B cell (primary cell): Measurements from ENCODE around the gene PTPRG. TPM values are rescaled to one million over a fixed set of nuclear protein-coding genes. Genes with fewer than 3 reads are reported as not detected.

Experiments used
- ATAC-seq: fragments of 200-7000 bp; cut with Tn5 transposase; one replicate; pipeline ENCODE4 v1.10.0; 2021; ENCODE audit warnings: low read depth, mild to moderate bottlenecking, moderate number of reproducible peaks, moderate library complexity
- CTCF ChIA-PET: fragments of 350-600 bp; sonication (Branson Sonifier 250); formaldehyde crosslinking; loops from one replicate; lab custom pipeline; 2021; ENCODE audit warnings: antibody characterized with exemption, inconsistent platforms; lab: Charles Lee
- POLR2A ChIA-PET: fragments of 350-600 bp; sonication (Branson Sonifier 250); formaldehyde crosslinking; loops from one replicate; lab custom pipeline; 2021; ENCODE audit warnings: antibody characterized with exemption; lab: Charles Lee
- DNase-seq: peaks from one replicate; pipeline ENCODE4 v3.0.0; 2013
- H2AFZ ChIP-seq: 2 replicates; pipeline ENCODE4 v1.6.1; 2012; ENCODE audit warnings: mild to moderate bottlenecking, low read depth, low read length; ENCODE audit not compliant: insufficient read depth, poor library complexity, severe bottlenecking
- H3K27ac ChIP-seq, 2 donors: 1 replicate in 1 of 2; 2 replicates in 1 of 2; pipeline ENCODE4 v1.5.1; 2012 to 2013; ENCODE audit warnings: low read length in 2 of 2, mild to moderate bottlenecking in 2 of 2, moderate library complexity in 1 of 2
- H3K27me3 ChIP-seq, 4 experiments: fragments of 200-600 bp in 1 of 4; sonication (generic) in 1 of 4; replicated peaks in 1 of 4; 1 replicate in 2 of 4; 2 replicates in 2 of 4; pipeline versions ENCODE4 v1.6.1 to v1.7.0; 2013 to 2016; ENCODE audit warnings: low read length in 3 of 4, mild to moderate bottlenecking in 2 of 4, mixed read lengths in 1 of 4, moderate library complexity in 1 of 4; ENCODE audit not compliant: insufficient read depth in 4 of 4, control insufficient read depth in 3 of 4; ENCODE audit errors: control extremely low read depth in 1 of 4
- H3K36me3 ChIP-seq, 2 experiments: replicated peaks in 1 of 2; 1 replicate in 1 of 2; 2 replicates in 1 of 2; pipeline versions ENCODE4 v1.6.1 to v1.7.1; 2013; ENCODE audit warnings: low read length in 1 of 2; ENCODE audit not compliant: insufficient read depth in 2 of 2, control insufficient read depth in 1 of 2; ENCODE audit errors: control extremely low read depth in 1 of 2, extremely low read depth in 1 of 2
- H3K4me1 ChIP-seq, 2 donors: fragments of 200-600 bp in 1 of 2; sonication (generic) in 1 of 2; 1 replicate in 1 of 2; 2 replicates in 1 of 2; pipeline versions ENCODE4 v1.5.1 to v1.6.1; 2013 to 2017; ENCODE audit warnings: low read length in 2 of 2; ENCODE audit not compliant: control insufficient read depth in 2 of 2, insufficient read depth in 2 of 2
- H3K4me2 ChIP-seq: replicated peaks from 2 replicates; pipeline ENCODE3; 2012; ENCODE audit warnings: mild to moderate bottlenecking, low read depth, low read length; ENCODE audit not compliant: poor library complexity, severe bottlenecking
- H3K4me3 ChIP-seq, 5 experiments: fragments of 200-600 bp in 1 of 5; sonication (generic) in 1 of 5; 1 replicate in 3 of 5; 2 replicates in 2 of 5; pipeline versions ENCODE4 v1.5.1 to v1.7.0; 2011 to 2016; ENCODE audit warnings: low read length in 4 of 5, mild to moderate bottlenecking in 4 of 5, low read depth in 2 of 5, control low read depth in 1 of 5, moderate library complexity in 1 of 5; ENCODE audit not compliant: insufficient read depth in 1 of 5; ENCODE audit errors: control extremely low read depth in 1 of 5, extremely low read depth in 1 of 5
- H3K79me2 ChIP-seq: fragments of 200-600 bp; sonication (generic); one replicate; pipeline ENCODE4 v1.6.0; 2016; ENCODE audit warnings: low read length; ENCODE audit not compliant: control insufficient read depth, insufficient read depth
- H3K9ac ChIP-seq: fragments of 200-600 bp; sonication (generic); 2 replicates; pipeline ENCODE4 v1.6.1; 2017; ENCODE audit warnings: mild to moderate bottlenecking, low read length, moderate library complexity
- H3K9me3 ChIP-seq, 3 donors: one replicate each; pipeline versions ENCODE4 v1.6.1 to v1.7.1; 2013; ENCODE audit warnings: low read length in 2 of 3; ENCODE audit not compliant: control insufficient read depth in 2 of 3, insufficient read depth in 1 of 3; ENCODE audit errors: control extremely low read depth in 1 of 3
- H4K20me1 ChIP-seq: 2 replicates; pipeline ENCODE4 v1.6.0; 2012; ENCODE audit warnings: mild to moderate bottlenecking, low read length; ENCODE audit not compliant: insufficient read depth, control insufficient read depth, poor library complexity, severe bottlenecking
- H3K27ac Mint-ChIP-seq: one replicate; pipeline ENCODE4 v1.8.0; 2021; ENCODE audit warnings: mixed read lengths
- H3K27me3 Mint-ChIP-seq: one replicate; pipeline ENCODE4 v1.8.0; 2021; ENCODE audit warnings: mixed read lengths
- H3K4me1 Mint-ChIP-seq: one replicate; pipeline ENCODE4 v1.8.0; 2021; ENCODE audit warnings: mixed read lengths
- H3K4me3 Mint-ChIP-seq: one replicate; pipeline ENCODE4 v1.8.0; 2021; ENCODE audit warnings: mixed read lengths
- H3K9me3 Mint-ChIP-seq: one replicate; pipeline ENCODE4 v1.8.0; 2022; ENCODE audit warnings: mixed read lengths; ENCODE audit not compliant: insufficient read depth
- EZH2 ChIP-seq: IDR thresholded peaks from 2 replicates; pipeline ENCODE4 v1.6.1; 2012; ENCODE audit warnings: borderline replicate concordance, low read depth, mild to moderate bottlenecking, moderate library complexity, low read length; ENCODE audit not compliant: insufficient read depth, poor library complexity, severe bottlenecking
- WGBS: methylation state at CpG from one replicate; pipeline ENCODE4 v1.1.5; 2013; ENCODE audit warnings: missing lambda C conversion rate; ENCODE audit not compliant: insufficient coverage; 5-methylcytosine and 5-hydroxymethylcytosine counted together
- intact Hi-C: fragments of 100-400 bp; cut with micrococcal nuclease; formaldehyde crosslinking; loops from one replicate; pipeline ENCODE4 v1.10.0; 2022
- polyA plus RNA-seq: library from polyadenylated mRNA; depleted of rRNA; stranded (reverse); fragments of >200 nt; gene quantifications from 2 replicates; pipeline ENCODE4 v1.2.3, GENCODE V29; 2012
- total RNA-seq, 2 donors: library from RNA; stranded (reverse); fragments of 120-200 nt in 1 of 2; gene quantifications; 1 replicate in 1 of 2; 2 replicates in 1 of 2; pipeline versions ENCODE4 v1.2.3 to v1.2.4, GENCODE V29; 2013 to 2022
- TF ChIP-seq, protein P1 (sequence below): fragments of 200-600 bp; IDR thresholded peaks from one replicate; pipeline ENCODE4 v1.8.0; 2022; ENCODE audit warnings: antibody characterized with exemption, mild to moderate bottlenecking

PTPRG gene
- total and polyA plus RNA-seq, 2 donors (not counting 1 experiment from before 2014, with no cell fraction given) = 0.12 to 1.3 TPM

DNA sequence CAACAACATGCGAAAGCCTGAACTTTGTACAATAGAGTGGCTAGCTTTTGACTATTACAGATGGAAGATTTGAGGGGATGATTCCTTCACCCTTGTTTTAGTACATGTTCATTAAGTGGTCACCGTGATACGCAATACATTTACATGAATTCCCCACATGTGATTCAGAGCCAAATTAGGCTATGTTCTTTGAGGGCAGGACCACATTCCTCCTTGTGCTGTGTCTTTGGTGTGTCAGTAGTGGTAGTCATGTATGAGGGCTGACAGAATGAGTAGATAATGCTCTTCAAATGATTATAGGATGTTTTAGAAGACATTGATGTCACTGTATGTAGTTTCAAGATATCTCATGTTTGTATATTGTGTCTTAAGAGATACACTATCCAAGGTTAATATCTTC, 12.1 kb downstream of the PTPRG start:
- H3K9me3 Mint-ChIP-seq = no peaks in the 10 kb centered on the region
- Histone ChIP-seq H3K4me1 (no peaks in the 10 kb centered on the region), H2AFZ (no peak overlapping the region), H3K27ac (no peak overlapping the region), H3K4me3 (no peak overlapping the region), H3K36me3 (no peaks in the 10 kb centered on the region), H3K4me2 (no peak overlapping the region), H3K79me2 (no peaks in the 10 kb centered on the region), H4K20me1 (no peaks in the 10 kb centered on the region), H3K9me3 (peaks cover 0 to 4% (median 0%) of the 10 kb centered on the region in 3 donors), H3K9ac (no peak overlapping the region), H3K27me3 (no peaks in the 10 kb centered on the region)
- H3K27ac Mint-ChIP-seq = no peak overlapping the region
- ChIA-PET CTCF (no interaction called here), POLR2A (no interaction called here)
- intact Hi-C loops = no loop called here
- TF ChIP-seq EZH2 = no peak
- TF ChIP-seq, protein P1, sequence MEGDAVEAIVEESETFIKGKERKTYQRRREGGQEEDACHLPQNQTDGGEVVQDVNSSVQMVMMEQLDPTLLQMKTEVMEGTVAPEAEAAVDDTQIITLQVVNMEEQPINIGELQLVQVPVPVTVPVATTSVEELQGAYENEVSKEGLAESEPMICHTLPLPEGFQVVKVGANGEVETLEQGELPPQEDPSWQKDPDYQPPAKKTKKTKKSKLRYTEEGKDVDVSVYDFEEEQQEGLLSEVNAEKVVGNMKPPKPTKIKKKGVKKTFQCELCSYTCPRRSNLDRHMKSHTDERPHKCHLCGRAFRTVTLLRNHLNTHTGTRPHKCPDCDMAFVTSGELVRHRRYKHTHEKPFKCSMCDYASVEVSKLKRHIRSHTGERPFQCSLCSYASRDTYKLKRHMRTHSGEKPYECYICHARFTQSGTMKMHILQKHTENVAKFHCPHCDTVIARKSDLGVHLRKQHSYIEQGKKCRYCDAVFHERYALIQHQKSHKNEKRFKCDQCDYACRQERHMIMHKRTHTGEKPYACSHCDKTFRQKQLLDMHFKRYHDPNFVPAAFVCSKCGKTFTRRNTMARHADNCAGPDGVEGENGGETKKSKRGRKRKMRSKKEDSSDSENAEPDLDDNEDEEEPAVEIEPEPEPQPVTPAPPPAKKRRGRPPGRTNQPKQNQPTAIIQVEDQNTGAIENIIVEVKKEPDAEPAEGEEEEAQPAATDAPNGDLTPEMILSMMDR = no peak
- ATAC-seq = no peak
- peaks cover 10% of the 10 kb centered on the region for H3K27me3 Mint-ChIP-seq
- DNase-seq = no peak
- no CpG with 5 or more reads among the region's 3 CpGs for WGBS
- no peaks in the 10 kb centered on the region for H3K4me1 Mint-ChIP-seq
- no peak overlapping the region for H3K4me3 Mint-ChIP-seq

DNA sequence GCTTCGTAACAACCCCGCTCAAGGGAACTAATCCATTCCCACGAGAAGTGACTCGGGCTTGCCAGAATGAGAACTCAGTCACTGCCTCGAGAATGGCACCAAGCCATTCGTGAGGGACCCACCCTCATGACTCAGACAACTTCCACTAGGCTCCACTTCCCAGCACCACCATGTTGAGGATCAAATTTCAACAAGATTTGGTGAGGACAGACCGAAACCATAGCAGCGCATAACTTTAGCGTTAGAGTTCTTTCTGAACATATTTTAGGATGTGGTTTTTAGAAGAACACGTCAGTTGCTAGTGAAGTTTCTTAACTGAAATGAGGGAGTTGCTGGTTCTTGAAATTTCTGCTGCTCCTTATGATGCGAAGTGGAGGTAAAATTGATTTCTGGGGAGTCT, 13.5 kb downstream of the PTPRG start:
- H3K4me2 ChIP-seq = no peak overlapping the region
- no peaks in the 10 kb centered on the region for H4K20me1 ChIP-seq
- H3K27ac ChIP-seq = no peak overlapping the region
- no peaks in the 10 kb centered on the region for H3K27me3 ChIP-seq
- Mint-ChIP-seq H3K27ac (no peak overlapping the region), H3K4me3 (no peak overlapping the region), H3K4me1 (no peaks in the 10 kb centered on the region), H3K27me3 (peaks cover 6% of the 10 kb centered on the region), H3K9me3 (no peaks in the 10 kb centered on the region)
- no peaks in the 10 kb centered on the region for H3K79me2 ChIP-seq
- CTCF ChIA-PET = no interaction called here
- ATAC-seq (no peak), DNase-seq (no peak)
- no peaks in the 10 kb centered on the region for H3K4me1 ChIP-seq
- POLR2A ChIA-PET = no interaction called here
- no peak overlapping the region for H3K4me3 ChIP-seq
- TF ChIP-seq, protein P1 = no peak
- no peak for TF ChIP-seq EZH2
- H3K9ac ChIP-seq = no peak overlapping the region
- H2AFZ ChIP-seq = no peak overlapping the region
- intact Hi-C loops = no loop called here
- H3K9me3 ChIP-seq = peaks cover 0 to 7% (median 0%) of the 10 kb centered on the region in 3 donors
- 85% methylated on average over 8 of the region's 11 CpGs for WGBS
- H3K36me3 ChIP-seq = no peaks in the 10 kb centered on the region
